Measurements from ENCODE around the gene C10orf88.

DNA sequence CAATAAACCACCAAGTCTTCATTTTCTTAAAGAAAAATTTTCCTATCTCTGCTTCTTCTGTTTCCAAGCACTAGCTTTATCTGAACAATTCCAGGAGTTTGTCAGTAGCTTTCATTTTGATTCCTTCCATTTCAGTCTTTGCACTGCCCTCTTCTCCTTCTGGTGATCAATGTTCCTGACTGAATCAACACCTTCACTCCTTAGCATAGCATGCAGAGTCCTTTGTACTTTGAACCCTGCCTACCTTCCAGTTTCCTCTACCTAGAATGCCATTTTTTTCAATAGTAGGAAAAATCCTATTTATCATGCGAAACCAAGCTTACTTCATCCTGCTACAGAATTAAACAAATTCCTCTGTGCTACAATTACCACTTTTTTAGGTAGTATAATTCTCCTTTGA, 1.9 kb upstream of the C10orf88 start:
- TF ChIP-seq, protein P1, sequence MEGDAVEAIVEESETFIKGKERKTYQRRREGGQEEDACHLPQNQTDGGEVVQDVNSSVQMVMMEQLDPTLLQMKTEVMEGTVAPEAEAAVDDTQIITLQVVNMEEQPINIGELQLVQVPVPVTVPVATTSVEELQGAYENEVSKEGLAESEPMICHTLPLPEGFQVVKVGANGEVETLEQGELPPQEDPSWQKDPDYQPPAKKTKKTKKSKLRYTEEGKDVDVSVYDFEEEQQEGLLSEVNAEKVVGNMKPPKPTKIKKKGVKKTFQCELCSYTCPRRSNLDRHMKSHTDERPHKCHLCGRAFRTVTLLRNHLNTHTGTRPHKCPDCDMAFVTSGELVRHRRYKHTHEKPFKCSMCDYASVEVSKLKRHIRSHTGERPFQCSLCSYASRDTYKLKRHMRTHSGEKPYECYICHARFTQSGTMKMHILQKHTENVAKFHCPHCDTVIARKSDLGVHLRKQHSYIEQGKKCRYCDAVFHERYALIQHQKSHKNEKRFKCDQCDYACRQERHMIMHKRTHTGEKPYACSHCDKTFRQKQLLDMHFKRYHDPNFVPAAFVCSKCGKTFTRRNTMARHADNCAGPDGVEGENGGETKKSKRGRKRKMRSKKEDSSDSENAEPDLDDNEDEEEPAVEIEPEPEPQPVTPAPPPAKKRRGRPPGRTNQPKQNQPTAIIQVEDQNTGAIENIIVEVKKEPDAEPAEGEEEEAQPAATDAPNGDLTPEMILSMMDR (conservative IDR thresholded peaks at IDR 0.05; ENCODE audit: low read depth in 2 of 2), result no peak
- no peak for TF ChIP-seq POLR2AphosphoS5 (IDR thresholded peaks at IDR 0.05; ENCODE audit: low read depth)
- TF ChIP-seq, protein P2, sequence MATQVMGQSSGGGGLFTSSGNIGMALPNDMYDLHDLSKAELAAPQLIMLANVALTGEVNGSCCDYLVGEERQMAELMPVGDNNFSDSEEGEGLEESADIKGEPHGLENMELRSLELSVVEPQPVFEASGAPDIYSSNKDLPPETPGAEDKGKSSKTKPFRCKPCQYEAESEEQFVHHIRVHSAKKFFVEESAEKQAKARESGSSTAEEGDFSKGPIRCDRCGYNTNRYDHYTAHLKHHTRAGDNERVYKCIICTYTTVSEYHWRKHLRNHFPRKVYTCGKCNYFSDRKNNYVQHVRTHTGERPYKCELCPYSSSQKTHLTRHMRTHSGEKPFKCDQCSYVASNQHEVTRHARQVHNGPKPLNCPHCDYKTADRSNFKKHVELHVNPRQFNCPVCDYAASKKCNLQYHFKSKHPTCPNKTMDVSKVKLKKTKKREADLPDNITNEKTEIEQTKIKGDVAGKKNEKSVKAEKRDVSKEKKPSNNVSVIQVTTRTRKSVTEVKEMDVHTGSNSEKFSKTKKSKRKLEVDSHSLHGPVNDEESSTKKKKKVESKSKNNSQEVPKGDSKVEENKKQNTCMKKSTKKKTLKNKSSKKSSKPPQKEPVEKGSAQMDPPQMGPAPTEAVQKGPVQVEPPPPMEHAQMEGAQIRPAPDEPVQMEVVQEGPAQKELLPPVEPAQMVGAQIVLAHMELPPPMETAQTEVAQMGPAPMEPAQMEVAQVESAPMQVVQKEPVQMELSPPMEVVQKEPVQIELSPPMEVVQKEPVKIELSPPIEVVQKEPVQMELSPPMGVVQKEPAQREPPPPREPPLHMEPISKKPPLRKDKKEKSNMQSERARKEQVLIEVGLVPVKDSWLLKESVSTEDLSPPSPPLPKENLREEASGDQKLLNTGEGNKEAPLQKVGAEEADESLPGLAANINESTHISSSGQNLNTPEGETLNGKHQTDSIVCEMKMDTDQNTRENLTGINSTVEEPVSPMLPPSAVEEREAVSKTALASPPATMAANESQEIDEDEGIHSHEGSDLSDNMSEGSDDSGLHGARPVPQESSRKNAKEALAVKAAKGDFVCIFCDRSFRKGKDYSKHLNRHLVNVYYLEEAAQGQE (IDR thresholded peaks at IDR 0.05; ENCODE audit: unreplicated experiment), result no peak
- no peak for TF ChIP-seq EZH2phosphoT487 (IDR thresholded peaks at IDR 0.05; ENCODE audit: unreplicated experiment)
- TF ChIP-seq EZH2 (IDR thresholded peaks at IDR 0.05; ENCODE audit: low read depth, unreplicated experiment), result no peak
- TF ChIP-seq CREB1 (CRISPR knock-in tag; IDR thresholded peaks at IDR 0.05; ENCODE audit: low read depth), result no peak
- TF ChIP-seq, protein P3, sequence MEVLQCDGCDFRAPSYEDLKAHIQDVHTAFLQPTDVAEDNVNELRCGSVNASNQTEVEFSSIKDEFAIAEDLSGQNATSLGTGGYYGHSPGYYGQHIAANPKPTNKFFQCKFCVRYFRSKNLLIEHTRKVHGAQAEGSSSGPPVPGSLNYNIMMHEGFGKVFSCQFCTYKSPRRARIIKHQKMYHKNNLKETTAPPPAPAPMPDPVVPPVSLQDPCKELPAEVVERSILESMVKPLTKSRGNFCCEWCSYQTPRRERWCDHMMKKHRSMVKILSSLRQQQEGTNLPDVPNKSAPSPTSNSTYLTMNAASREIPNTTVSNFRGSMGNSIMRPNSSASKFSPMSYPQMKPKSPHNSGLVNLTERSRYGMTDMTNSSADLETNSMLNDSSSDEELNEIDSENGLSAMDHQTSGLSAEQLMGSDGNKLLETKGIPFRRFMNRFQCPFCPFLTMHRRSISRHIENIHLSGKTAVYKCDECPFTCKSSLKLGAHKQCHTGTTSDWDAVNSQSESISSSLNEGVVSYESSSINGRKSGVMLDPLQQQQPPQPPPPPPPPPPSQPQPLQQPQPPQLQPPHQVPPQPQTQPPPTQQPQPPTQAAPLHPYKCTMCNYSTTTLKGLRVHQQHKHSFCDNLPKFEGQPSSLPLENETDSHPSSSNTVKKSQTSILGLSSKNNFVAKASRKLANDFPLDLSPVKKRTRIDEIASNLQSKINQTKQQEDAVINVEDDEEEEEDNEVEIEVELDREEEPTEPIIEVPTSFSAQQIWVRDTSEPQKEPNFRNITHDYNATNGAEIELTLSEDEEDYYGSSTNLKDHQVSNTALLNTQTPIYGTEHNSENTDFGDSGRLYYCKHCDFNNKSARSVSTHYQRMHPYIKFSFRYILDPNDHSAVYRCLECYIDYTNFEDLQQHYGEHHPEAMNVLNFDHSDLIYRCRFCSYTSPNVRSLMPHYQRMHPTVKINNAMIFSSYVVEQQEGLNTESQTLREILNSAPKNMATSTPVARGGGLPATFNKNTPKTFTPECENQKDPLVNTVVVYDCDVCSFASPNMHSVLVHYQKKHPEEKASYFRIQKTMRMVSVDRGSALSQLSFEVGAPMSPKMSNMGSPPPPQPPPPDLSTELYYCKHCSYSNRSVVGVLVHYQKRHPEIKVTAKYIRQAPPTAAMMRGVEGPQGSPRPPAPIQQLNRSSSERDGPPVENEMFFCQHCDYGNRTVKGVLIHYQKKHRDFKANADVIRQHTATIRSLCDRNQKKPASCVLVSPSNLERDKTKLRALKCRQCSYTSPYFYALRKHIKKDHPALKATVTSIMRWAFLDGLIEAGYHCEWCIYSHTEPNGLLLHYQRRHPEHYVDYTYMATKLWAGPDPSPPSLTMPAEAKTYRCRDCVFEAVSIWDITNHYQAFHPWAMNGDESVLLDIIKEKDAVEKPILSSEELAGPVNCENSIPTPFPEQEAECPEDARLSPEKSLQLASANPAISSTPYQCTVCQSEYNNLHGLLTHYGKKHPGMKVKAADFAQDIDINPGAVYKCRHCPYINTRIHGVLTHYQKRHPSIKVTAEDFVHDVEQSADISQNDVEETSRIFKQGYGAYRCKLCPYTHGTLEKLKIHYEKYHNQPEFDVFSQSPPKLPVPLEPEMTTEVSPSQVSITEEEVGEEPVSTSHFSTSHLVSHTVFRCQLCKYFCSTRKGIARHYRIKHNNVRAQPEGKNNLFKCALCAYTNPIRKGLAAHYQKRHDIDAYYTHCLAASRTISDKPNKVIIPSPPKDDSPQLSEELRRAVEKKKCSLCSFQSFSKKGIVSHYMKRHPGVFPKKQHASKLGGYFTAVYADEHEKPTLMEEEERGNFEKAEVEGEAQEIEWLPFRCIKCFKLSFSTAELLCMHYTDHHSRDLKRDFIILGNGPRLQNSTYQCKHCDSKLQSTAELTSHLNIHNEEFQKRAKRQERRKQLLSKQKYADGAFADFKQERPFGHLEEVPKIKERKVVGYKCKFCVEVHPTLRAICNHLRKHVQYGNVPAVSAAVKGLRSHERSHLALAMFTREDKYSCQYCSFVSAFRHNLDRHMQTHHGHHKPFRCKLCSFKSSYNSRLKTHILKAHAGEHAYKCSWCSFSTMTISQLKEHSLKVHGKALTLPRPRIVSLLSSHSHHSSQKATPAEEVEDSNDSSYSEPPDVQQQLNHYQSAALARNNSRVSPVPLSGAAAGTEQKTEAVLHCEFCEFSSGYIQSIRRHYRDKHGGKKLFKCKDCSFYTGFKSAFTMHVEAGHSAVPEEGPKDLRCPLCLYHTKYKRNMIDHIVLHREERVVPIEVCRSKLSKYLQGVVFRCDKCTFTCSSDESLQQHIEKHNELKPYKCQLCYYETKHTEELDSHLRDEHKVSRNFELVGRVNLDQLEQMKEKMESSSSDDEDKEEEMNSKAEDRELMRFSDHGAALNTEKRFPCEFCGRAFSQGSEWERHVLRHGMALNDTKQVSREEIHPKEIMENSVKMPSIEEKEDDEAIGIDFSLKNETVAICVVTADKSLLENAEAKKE (CRISPR knock-in tag; IDR thresholded peaks at IDR 0.05), result no peak
- TF ChIP-seq JUNB (IDR thresholded peaks at IDR 0.05; ENCODE audit: unreplicated experiment), result no peak
- no peak for TF ChIP-seq STAT1 (IDR thresholded peaks at IDR 0.05; ENCODE audit: unreplicated experiment)
